GM23338 (cell line): ENCODE measurements around the gene SRPK2. TPM values are rescaled to one million over a fixed set of nuclear protein-coding genes. Genes with fewer than 3 reads are reported as not detected.

Experiments
- ATAC-seq: fragments of 200-7000 bp; cut with Tn5 transposase; 3 replicates; pipeline ENCODE4 v1.9.1; 2020
- DNase-seq: peaks from one replicate; pipeline ENCODE4 v3.0.0-alpha.2; 2015; ENCODE audit warnings: low spot score
- H2AFZ ChIP-seq: fragments of 200-600 bp; sonication (generic); 2 replicates; pipeline ENCODE4 v1.8.0; 2016; ENCODE audit warnings: antibody characterized with exemption, mild to moderate bottlenecking, moderate library complexity
- H3F3A ChIP-seq: fragments of 200-600 bp; sonication (generic); replicated peaks from 2 replicates; pipeline ENCODE4 v1.8.0; 2017; ENCODE audit warnings: antibody characterized with exemption, mixed run types, low read depth
- H3K27ac ChIP-seq: fragments of 200-600 bp; sonication (generic); 2 replicates; pipeline ENCODE4 v1.6.1; 2016; ENCODE audit warnings: low read depth
- H3K27me3 ChIP-seq: fragments of 200-600 bp; sonication (generic); 2 replicates; pipeline ENCODE4 v1.8.0; 2016; ENCODE audit warnings: mild to moderate bottlenecking, mixed run types, moderate library complexity; ENCODE audit not compliant: insufficient read depth
- H3K36me3 ChIP-seq: fragments of 200-600 bp; sonication (generic); 2 replicates; pipeline ENCODE4 v1.8.0; 2016; ENCODE audit warnings: mild to moderate bottlenecking; ENCODE audit not compliant: insufficient read depth
- H3K4me1 ChIP-seq: fragments of 200-600 bp; sonication (generic); 2 replicates; pipeline ENCODE4 v1.8.0; 2016; ENCODE audit warnings: mild to moderate bottlenecking, moderate library complexity; ENCODE audit not compliant: insufficient read depth
- H3K4me2 ChIP-seq: fragments of 200-600 bp; sonication (generic); 2 replicates; pipeline ENCODE4 v1.7.1; 2017; ENCODE audit warnings: mixed run types
- H3K4me3 ChIP-seq: fragments of 200-600 bp; sonication (generic); 2 replicates; pipeline ENCODE4 v1.6.1; 2016; ENCODE audit warnings: mixed run types
- H3K79me2 ChIP-seq: fragments of 200-600 bp; sonication (generic); replicated peaks from 2 replicates; pipeline ENCODE4 v1.8.0; 2017; ENCODE audit warnings: mild to moderate bottlenecking; ENCODE audit not compliant: insufficient read depth
- H3K9me2 ChIP-seq: fragments of 200-600 bp; sonication (generic); 2 replicates; pipeline ENCODE4 v1.8.0; 2017; ENCODE audit not compliant: insufficient read depth
- H4K20me1 ChIP-seq: fragments of 200-600 bp; sonication (generic); replicated peaks from 2 replicates; pipeline ENCODE4 v1.8.0; 2017; ENCODE audit warnings: mild to moderate bottlenecking; ENCODE audit not compliant: insufficient read depth
- H3K27ac Mint-ChIP-seq: 2 replicates; pipeline ENCODE4 v1.8.0; 2020; ENCODE audit warnings: inconsistent platforms, mild to moderate bottlenecking, moderate library complexity, mixed read lengths
- H3K27me3 Mint-ChIP-seq: 3 replicates; pipeline ENCODE4 v1.8.0; 2022; ENCODE audit warnings: low read depth, mild to moderate bottlenecking, moderate library complexity, mixed read lengths, inconsistent platforms; ENCODE audit not compliant: insufficient read depth, poor library complexity
- H3K36me3 Mint-ChIP-seq: 3 replicates; pipeline ENCODE4 v1.8.0; 2021; ENCODE audit warnings: low read depth, mild to moderate bottlenecking, inconsistent platforms, moderate library complexity, mixed read lengths
- H3K4me1 Mint-ChIP-seq: 3 replicates; pipeline ENCODE4 v1.8.0; 2020; ENCODE audit warnings: mild to moderate bottlenecking, inconsistent platforms, mixed read lengths
- H3K4me3 Mint-ChIP-seq: 3 replicates; pipeline ENCODE4 v1.8.0; 2021; ENCODE audit warnings: moderate library complexity, mild to moderate bottlenecking, inconsistent platforms, mixed read lengths
- H3K9me3 Mint-ChIP-seq: 3 replicates; pipeline ENCODE4 v1.8.0; 2020; ENCODE audit warnings: moderate library complexity, mild to moderate bottlenecking, inconsistent platforms, mixed read lengths
- CREB1 ChIP-seq: fragments of 250-450 bp; sonication (Bioruptor Pico); IDR thresholded peaks from 2 replicates; pipeline ENCODE4 v1.5.0; 2020; ENCODE audit warnings: low read depth, mild to moderate bottlenecking, moderate library complexity
- EZH2phosphoT487 ChIP-seq: fragments of 200-600 bp; sonication (generic); IDR thresholded peaks from one replicate; pipeline ENCODE4 v1.8.1; 2018; ENCODE audit warnings: antibody characterized with exemption; ENCODE audit not compliant: unreplicated experiment
- JUNB ChIP-seq: IDR thresholded peaks from one replicate; pipeline ENCODE4 v1.6.1; 2016; ENCODE audit warnings: antibody characterized with exemption; ENCODE audit not compliant: unreplicated experiment
- NANOG ChIP-seq: IDR thresholded peaks from 2 replicates; pipeline ENCODE4 v1.6.1; 2016; ENCODE audit warnings: antibody characterized with exemption, borderline replicate concordance
- ZNF331 ChIP-seq: fragments of 250-450 bp; sonication (Bioruptor Pico); IDR thresholded peaks from 2 replicates; pipeline ENCODE4 v1.5.0; 2020; ENCODE audit warnings: low read depth, mild to moderate bottlenecking, moderate library complexity
- polyA plus RNA-seq: library from polyadenylated mRNA; unstranded; fragments of >200 nt; fragmentation: Nextera tagmentation; extraction: Ambion mirVana; gene quantifications from 2 replicates; pipeline ENCODE4 v1.2.1, GENCODE V29; 2016
- total RNA-seq: library from RNA; depleted of rRNA; stranded (reverse); fragments of >200 nt; shearing (Covaris generic); gene quantifications from 2 replicates; pipeline ENCODE4 v1.2.3, GENCODE V29; 2014
- TF ChIP-seq, protein P1 (sequence below): IDR thresholded peaks from 2 replicates; pipeline ENCODE4 v1.6.1; 2016; ENCODE audit warnings: antibody characterized with exemption
- TF ChIP-seq, protein P2 (sequence below): fragments of 250-450 bp; sonication (Bioruptor Pico); IDR thresholded peaks from 2 replicates; pipeline ENCODE4 v1.5.0; 2020; ENCODE audit warnings: mild to moderate bottlenecking, moderate library complexity
- TF ChIP-seq, protein P3 (sequence below), 2 experiments: fragments of 200-600 bp in 1 of 2; sonication (generic) in 1 of 2; conservative IDR thresholded peaks; 2 replicates each; pipeline versions ENCODE4 v1.5.1 to v1.6.1; 2016 to 2017; ENCODE audit warnings: antibody characterized with exemption in 2 of 2, low read depth in 2 of 2, mild to moderate bottlenecking in 2 of 2, moderate library complexity in 1 of 2

SRPK2 gene
- total and polyA plus RNA-seq, 2 experiments from 2014 or later, result 66.3 to 91.5 TPM

GRCh38 chr7:105215821-105216220, 172.9 kb downstream of the SRPK2 start:
- no peak for ATAC-seq
- TF ChIP-seq, protein P1, sequence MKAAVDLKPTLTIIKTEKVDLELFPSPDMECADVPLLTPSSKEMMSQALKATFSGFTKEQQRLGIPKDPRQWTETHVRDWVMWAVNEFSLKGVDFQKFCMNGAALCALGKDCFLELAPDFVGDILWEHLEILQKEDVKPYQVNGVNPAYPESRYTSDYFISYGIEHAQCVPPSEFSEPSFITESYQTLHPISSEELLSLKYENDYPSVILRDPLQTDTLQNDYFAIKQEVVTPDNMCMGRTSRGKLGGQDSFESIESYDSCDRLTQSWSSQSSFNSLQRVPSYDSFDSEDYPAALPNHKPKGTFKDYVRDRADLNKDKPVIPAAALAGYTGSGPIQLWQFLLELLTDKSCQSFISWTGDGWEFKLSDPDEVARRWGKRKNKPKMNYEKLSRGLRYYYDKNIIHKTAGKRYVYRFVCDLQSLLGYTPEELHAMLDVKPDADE, result no peak
- TF ChIP-seq JUNB (no peak), NANOG (no peak), EZH2phosphoT487 (no peak)
- TF ChIP-seq, protein P2, sequence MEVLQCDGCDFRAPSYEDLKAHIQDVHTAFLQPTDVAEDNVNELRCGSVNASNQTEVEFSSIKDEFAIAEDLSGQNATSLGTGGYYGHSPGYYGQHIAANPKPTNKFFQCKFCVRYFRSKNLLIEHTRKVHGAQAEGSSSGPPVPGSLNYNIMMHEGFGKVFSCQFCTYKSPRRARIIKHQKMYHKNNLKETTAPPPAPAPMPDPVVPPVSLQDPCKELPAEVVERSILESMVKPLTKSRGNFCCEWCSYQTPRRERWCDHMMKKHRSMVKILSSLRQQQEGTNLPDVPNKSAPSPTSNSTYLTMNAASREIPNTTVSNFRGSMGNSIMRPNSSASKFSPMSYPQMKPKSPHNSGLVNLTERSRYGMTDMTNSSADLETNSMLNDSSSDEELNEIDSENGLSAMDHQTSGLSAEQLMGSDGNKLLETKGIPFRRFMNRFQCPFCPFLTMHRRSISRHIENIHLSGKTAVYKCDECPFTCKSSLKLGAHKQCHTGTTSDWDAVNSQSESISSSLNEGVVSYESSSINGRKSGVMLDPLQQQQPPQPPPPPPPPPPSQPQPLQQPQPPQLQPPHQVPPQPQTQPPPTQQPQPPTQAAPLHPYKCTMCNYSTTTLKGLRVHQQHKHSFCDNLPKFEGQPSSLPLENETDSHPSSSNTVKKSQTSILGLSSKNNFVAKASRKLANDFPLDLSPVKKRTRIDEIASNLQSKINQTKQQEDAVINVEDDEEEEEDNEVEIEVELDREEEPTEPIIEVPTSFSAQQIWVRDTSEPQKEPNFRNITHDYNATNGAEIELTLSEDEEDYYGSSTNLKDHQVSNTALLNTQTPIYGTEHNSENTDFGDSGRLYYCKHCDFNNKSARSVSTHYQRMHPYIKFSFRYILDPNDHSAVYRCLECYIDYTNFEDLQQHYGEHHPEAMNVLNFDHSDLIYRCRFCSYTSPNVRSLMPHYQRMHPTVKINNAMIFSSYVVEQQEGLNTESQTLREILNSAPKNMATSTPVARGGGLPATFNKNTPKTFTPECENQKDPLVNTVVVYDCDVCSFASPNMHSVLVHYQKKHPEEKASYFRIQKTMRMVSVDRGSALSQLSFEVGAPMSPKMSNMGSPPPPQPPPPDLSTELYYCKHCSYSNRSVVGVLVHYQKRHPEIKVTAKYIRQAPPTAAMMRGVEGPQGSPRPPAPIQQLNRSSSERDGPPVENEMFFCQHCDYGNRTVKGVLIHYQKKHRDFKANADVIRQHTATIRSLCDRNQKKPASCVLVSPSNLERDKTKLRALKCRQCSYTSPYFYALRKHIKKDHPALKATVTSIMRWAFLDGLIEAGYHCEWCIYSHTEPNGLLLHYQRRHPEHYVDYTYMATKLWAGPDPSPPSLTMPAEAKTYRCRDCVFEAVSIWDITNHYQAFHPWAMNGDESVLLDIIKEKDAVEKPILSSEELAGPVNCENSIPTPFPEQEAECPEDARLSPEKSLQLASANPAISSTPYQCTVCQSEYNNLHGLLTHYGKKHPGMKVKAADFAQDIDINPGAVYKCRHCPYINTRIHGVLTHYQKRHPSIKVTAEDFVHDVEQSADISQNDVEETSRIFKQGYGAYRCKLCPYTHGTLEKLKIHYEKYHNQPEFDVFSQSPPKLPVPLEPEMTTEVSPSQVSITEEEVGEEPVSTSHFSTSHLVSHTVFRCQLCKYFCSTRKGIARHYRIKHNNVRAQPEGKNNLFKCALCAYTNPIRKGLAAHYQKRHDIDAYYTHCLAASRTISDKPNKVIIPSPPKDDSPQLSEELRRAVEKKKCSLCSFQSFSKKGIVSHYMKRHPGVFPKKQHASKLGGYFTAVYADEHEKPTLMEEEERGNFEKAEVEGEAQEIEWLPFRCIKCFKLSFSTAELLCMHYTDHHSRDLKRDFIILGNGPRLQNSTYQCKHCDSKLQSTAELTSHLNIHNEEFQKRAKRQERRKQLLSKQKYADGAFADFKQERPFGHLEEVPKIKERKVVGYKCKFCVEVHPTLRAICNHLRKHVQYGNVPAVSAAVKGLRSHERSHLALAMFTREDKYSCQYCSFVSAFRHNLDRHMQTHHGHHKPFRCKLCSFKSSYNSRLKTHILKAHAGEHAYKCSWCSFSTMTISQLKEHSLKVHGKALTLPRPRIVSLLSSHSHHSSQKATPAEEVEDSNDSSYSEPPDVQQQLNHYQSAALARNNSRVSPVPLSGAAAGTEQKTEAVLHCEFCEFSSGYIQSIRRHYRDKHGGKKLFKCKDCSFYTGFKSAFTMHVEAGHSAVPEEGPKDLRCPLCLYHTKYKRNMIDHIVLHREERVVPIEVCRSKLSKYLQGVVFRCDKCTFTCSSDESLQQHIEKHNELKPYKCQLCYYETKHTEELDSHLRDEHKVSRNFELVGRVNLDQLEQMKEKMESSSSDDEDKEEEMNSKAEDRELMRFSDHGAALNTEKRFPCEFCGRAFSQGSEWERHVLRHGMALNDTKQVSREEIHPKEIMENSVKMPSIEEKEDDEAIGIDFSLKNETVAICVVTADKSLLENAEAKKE (CRISPR knock-in tag), result no peak
- H3K27me3 ChIP-seq, result no peaks in the 10 kb centered on the region
- no peak overlapping the region for H3K4me3 ChIP-seq
- peaks cover 13% of the 10 kb centered on the region; the same call in 1 of the 2 replicates for H4K20me1 ChIP-seq
- Mint-ChIP-seq H3K9me3 (no peaks in the 10 kb centered on the region), H3K27ac (no peak overlapping the region), H3K4me3 (no peak overlapping the region), H3K4me1 (peaks cover 14% of the 10 kb centered on the region), H3K27me3 (peaks cover 1% of the 10 kb centered on the region), H3K36me3 (0 out of 3 replicates have a peak, but pooled peaks cover 4% of the 10 kb centered on the region)
- H3K4me2 ChIP-seq, result no peak overlapping the region
- H2AFZ ChIP-seq, result no peak overlapping the region
- DNase-seq, result no peak
- H3F3A ChIP-seq, result no peaks in the 10 kb centered on the region
- H3K9me2 ChIP-seq, result no peaks in the 10 kb centered on the region
- no peaks in the 10 kb centered on the region for H3K36me3 ChIP-seq
- H3K27ac ChIP-seq, result no peak overlapping the region
- 0 out of 2 replicates have a peak, but pooled peaks cover 5% of the 10 kb centered on the region for H3K4me1 ChIP-seq
- H3K79me2 ChIP-seq, result peaks cover 93% of the 10 kb centered on the region

DNA sequence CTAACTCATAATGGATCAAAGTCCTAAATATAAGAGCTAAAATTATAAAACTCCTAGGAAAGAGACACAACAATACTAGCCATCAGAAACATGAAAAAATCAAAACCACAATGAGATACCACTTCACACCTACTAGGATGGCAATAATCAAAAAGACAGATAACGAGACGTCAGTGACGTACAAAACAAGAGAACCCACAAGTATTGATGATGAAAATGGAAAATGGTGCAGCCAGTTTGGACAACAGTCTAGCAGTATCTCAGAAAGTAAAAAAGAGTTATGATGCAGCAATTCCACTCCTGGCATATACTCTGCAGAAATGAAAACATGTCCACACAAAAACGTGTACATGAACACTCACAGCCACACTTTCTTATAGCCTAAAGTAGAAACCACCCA, 173.5 kb downstream of the SRPK2 start:
- no peak overlapping the region for H3K4me3 ChIP-seq
- no peaks in the 10 kb centered on the region for H3K9me2 ChIP-seq
- H3F3A ChIP-seq, result no peaks in the 10 kb centered on the region
- H3K27me3 ChIP-seq, result no peaks in the 10 kb centered on the region
- DNase-seq (no peak), ATAC-seq (no peak)
- no peak overlapping the region for H3K27ac Mint-ChIP-seq
- no peak overlapping the region for H3K27ac ChIP-seq
- H4K20me1 ChIP-seq, result peaks cover 13% of the 10 kb centered on the region; the same call in 1 of the 2 replicates
- H3K36me3 ChIP-seq, result no peaks in the 10 kb centered on the region
- H3K4me3 Mint-ChIP-seq, result no peak overlapping the region
- H3K4me1 ChIP-seq, result 0 out of 2 replicates have a peak, but pooled peaks cover 5% of the 10 kb centered on the region
- no peak overlapping the region for H3K4me2 ChIP-seq
- H3K4me1 Mint-ChIP-seq, result peaks cover 20% of the 10 kb centered on the region
- no peak overlapping the region for H2AFZ ChIP-seq
- H3K79me2 ChIP-seq, result peaks cover 92% of the 10 kb centered on the region
- peaks cover 1% of the 10 kb centered on the region for H3K27me3 Mint-ChIP-seq
- H3K9me3 Mint-ChIP-seq, result no peaks in the 10 kb centered on the region
- H3K36me3 Mint-ChIP-seq, result 0 out of 3 replicates have a peak, but pooled peaks cover 4% of the 10 kb centered on the region
- TF ChIP-seq CREB1, result no peak
- no peak for TF ChIP-seq ZNF331 (CRISPR knock-in tag)
- TF ChIP-seq, protein P3, sequence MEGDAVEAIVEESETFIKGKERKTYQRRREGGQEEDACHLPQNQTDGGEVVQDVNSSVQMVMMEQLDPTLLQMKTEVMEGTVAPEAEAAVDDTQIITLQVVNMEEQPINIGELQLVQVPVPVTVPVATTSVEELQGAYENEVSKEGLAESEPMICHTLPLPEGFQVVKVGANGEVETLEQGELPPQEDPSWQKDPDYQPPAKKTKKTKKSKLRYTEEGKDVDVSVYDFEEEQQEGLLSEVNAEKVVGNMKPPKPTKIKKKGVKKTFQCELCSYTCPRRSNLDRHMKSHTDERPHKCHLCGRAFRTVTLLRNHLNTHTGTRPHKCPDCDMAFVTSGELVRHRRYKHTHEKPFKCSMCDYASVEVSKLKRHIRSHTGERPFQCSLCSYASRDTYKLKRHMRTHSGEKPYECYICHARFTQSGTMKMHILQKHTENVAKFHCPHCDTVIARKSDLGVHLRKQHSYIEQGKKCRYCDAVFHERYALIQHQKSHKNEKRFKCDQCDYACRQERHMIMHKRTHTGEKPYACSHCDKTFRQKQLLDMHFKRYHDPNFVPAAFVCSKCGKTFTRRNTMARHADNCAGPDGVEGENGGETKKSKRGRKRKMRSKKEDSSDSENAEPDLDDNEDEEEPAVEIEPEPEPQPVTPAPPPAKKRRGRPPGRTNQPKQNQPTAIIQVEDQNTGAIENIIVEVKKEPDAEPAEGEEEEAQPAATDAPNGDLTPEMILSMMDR (conservative IDR thresholded peaks at IDR 0.05; ENCODE audit: low read depth in 2 of 2), result no peak
